GM15510 (cell line): Measurements from ENCODE around the gene TTLL5.

Experiments
- POLR2A ChIP-seq: IDR thresholded peaks from 3 replicates; pipeline ENCODE4 v1.6.1; 2011; ENCODE audit warnings: borderline replicate concordance; ENCODE audit not compliant: insufficient read length; ENCODE audit errors: extremely low read depth

Gene TTLL5

DNA sequence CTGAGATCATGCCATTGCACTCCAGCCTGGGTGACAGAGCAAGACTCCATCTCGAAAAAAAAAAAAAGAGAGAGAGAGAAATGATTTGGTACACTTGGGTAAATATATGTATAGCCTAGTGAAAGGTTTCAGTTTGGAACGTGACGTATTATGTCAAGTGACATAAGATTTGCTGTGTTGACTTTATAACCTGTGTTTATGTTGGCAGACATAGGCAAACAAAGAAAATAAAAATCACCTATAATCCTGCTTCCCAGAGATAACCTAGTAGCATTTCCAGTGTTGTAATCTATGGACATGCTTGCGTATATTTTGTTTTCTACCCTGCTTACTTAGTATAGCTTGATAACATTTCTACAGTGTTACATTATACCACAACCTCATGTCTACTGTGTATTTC is 17.1 kb upstream of the TTLL5 start:
- TF ChIP-seq POLR2A: no peak

DNA sequence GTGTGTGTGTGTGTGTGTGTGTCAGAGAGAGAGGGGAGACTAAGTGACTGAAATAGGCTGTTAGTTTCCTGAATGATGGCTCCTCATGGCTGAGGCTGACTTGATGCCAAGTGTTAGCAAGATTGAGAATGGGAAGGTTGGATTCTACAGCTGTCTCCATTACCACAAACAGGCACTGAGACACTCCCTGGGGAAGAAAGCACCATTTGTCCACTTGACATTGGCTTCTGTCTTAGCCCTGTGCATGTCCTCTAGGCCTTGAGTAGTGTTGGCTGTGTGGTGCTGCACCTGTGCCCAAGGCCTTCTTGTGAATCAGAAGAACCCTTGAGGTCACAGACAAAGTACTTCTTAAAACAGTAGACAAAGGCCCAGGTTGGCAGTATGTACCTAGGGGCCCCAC is 16.0 kb upstream of the TTLL5 start:
- TF ChIP-seq POLR2A: no peak

DNA sequence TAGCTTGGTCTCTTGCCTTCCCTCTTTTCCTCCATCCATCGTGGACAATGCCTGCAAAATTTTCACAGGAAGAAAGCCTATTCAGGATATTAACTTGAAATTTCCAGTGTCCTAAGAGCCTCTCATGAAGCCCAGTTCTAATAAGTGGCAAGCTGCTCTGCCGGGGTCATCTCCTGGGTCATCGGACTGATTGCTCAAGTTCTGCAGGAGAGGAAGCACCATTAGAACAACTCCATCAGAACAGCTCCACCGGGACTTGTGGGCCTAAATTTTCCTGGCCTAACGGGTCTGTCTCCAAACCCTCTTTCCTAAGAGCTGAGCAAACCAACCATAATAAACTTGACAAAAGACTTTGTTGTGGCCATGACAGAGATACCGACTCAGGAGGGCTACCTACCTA is 14.3 kb upstream of the TTLL5 start:
- no peak for TF ChIP-seq POLR2A

DNA sequence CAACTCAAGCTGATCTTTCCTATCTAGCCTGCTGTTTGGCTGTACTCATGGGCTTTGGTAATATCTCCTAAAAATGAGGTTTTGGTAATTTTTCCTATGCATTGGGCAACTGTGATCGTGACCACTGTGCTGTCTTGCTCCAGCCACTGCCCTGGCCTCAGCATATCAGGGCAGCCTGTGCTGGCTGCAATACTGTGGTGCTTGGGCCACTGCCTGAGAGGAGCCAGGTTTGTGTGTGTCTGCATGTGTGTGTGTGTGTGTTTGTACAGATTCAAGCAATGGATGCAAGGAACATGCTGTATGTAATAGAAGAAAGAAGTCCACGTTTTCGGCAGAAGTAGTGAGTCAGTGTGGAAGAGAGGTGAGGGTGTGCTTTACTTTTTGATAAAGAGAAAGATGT is 13.4 kb upstream of the TTLL5 start:
- no peak for TF ChIP-seq POLR2A

DNA sequence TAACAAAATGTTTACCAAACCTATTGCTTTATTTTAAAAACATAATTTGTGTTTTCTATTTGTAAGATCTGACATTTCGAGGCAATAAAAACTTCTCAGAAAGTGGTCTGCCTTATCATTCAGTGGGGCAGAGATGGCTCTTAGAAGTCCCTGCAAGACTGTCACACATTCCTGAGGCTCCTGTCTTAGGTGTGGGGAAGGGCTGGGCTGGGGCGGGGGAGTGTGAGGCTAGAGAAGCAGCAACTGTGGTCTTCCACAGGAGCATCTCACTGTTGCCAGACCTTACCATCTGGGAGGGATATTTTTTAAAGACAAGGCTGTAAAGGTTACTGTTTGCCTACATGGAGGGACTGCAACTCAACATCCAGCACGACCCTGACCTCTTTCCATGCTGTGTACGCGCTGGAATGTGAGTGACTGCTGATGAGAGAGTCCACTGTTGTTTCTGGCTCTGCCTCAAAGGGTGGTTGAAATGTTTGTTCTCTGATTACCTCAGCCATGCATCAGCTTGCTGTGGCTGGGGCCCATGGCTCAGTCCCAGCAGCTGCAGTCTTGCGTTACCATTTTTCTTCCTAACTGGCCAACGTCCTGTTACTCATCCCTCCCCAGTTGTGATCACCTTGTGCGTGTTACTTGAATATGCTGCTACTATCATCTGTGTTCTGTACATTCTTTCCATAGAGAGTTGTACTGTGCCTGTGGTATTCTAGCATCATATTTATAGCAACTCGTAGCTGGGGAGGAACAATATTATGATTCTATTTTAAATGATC is 12.8 kb upstream of the TTLL5 start:
- TF ChIP-seq POLR2A: no peak

DNA sequence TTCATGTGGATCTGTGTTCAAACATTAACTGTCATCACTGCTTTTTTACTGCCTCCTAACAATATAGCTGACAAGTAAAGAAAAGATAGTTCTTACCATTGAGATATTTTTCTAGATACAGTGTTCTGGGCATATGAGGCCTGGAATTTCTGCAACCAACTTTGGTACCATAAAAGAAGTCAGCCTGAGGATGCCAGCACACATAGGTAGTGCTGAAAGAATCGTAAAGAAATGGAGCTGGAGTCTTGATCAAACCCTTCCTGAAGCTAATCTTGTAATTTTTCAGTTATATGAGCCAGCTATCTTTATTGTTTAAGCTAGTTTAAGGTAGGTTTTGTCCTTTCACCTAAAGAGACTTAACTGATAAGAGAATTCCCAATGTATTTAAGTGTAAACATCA is 11.7 kb upstream of the TTLL5 start:
- TF ChIP-seq POLR2A: no peak

DNA sequence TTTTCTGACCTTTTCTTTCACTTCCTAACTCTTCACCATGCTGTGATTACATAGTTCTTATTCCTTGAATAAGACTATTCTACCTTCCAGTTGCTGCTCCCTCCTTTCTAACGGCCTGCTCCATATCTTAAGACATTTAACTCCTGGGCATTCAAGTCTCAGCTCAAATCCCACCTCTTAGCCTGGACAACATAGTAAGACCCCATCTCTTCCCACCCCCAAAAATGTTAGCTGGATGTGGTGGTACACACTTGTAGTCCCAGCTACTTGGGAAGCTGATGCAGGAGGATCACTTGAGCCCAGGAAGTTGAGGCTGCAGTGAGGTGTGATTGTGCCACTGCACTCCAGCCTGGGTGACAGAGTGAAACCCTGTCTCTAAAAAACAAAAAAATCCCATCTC is 11.3 kb upstream of the TTLL5 start:
- no peak for TF ChIP-seq POLR2A

DNA sequence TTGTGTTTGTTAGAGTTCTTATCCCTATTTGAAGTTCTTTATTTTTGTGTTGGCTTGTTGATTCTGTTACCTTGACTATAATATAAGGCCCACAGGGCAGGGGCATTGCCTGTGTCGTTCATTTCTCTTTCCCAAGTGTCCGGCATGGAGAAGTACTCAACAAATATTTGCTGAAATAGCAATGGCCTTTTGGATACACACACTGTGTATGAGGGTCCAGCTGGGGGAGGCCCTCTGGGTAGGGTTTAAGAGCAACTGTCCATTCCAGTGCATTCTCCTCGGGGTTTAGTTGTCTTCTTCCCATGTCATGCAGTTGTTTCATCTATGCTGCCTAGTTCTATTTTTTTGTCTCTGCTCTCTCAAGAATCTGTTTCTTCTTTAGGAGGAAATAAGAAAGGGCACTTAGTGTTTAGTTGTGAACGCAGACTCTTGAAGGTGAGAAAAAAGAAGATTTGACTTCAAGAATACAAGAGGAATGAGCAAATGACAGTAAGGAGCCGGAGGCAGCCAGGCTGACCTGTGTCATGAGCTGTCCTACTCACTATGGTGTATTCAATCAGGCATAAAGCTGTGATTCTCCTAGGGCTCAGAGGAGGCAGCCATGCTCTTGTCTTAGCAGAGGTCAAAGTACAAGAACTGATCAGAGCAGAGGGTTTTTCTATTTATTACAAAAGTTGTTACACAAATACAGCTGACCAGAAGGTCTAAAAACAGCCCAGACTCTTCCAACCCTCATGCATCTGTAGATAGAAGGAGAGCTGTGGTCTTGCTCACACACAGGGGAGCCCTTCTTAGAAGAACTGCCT is 10.6 kb upstream of the TTLL5 start:
- TF ChIP-seq POLR2A: no peak

DNA sequence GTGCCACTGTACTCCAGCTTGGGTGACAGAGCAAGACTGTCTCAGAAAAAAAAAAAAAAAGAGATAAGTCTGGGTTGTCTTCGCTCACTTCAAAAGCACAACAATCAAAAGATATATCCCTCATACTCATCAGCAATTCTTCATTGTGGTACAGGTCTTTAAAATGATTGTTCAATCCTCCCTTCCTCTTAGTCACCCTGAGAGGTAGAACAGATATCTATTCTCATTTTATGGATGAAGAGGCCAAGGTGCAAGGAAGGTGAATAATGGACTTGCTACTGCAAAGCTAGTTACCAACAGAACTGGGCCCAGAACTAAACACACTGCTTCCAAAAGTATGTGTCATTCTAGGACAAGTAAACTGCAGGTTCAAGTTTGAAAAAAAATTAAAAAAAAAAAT is 7.5 kb upstream of the TTLL5 start:
- TF ChIP-seq POLR2A: no peak

DNA sequence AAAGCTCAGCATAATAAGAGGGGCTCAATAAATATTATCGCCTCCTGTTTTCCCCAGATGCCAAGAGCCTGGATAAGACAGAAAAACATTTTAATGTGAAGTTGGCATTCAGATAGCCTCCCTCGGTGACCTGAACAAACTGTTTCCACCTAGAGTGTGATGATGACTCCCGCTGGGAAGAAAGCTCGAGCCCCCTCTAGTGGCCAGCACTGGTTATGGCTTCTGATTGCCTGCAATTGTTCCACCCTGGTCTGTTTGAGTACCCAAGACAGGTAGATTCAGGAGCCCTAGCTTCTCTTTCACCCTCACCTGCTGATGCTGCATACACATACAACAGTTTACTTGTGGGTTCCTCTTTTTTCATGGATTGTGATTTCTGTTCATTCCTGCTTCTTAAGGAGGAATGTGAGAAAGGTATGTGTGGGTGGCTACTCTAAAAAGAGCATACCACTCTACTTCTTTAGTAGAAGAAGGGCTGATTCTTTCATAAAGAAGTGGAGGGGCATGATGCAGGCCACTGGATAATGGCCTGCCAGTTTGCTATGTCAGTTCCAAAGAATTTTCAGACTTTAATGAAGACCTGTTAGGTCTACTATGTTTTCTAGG is 6.8 kb upstream of the TTLL5 start:
- no peak for TF ChIP-seq POLR2A

DNA sequence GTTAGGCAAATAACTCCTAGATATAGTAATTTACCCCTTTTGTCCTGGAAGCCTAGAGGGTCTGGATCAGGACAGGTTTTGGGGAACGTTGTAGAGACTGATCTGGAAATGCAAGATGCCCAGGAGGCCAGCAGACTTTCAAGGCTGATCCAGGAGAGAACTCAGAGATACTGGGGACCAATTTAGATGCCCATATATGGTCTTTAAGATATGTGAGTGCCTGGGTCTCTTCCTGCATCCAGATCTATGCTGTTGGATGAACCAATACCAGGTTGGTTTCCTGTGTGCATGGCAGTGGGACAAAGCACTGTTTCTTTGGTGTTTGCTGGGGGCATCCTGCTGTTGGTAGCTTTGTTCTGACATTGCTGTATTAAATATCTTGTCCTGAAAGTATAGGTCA is 5.8 kb upstream of the TTLL5 start:
- TF ChIP-seq POLR2A: no peak

DNA sequence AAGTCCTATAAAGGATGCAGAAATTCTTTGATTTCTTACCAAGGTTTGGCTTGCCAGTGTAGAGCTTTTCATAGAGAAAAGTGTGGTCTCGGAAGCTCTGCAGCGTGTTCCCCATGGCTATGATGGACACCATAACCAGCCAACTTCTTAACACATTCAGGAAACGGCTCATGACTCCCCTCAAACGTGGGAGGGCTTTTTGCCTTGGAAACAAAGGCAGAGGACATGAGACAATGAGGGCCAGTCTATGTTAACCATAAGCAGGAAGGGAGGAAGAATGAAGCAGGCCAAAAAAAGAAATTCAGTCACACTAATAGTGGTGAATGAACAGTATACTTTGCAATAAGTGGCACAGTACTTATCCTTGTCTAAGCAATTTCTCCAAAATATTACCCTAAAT is 3.7 kb upstream of the TTLL5 start:
- no peak for TF ChIP-seq POLR2A

DNA sequence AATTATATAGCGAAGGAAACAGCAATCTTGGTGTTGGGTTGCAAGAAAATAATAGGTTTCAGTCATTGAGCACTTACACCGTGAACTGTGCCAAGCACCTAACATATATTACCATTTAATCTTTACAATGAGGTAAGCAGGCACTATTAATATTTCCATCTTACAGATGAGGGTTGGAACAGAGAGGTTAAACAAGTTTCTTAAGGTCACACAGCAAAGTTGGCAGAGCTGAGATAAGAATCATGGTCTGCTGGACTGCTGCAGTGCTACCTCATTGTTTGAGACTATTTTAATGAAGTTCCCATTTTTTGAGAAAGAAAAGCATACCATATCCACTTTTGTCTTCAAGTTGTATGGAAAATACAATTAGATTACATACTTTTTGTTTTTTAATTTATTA is 2.1 kb upstream of the TTLL5 start:
- no peak for TF ChIP-seq POLR2A

DNA sequence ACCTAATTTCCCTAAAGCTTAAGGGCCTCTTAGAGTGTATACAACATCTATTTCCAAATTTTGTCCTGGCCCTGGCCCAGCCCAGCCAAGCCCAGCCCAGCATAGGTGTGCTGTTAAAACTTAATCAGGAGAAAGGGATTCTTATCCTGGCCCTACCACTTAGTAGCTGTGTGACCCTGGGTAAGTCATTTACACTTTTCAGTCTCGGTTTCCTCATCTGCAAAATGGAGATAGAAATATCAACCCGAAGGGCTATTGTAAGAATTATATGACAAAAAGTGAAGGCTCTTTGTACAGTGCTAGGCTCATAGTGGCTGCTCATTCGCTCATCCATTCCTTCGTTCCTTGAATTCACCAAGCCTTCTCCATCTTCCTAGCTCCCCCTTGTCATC is 812 bp upstream of the TTLL5 start:
- no peak for TF ChIP-seq POLR2A

DNA sequence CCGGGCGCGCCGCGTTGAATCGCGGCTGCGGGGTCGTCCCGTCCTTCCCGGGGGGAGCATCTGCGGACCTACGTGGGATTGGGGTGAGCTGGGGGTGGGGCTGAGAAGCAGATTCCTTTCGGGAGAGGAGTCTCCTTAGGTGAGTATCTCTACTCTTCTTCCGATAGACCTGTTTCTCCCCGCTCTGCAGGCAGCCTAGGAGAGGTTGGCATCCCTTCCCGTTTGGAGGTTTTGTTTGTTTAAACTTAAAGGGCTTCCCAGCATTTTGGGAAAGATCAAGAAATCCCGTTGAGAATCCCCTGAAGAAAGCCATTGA is 411 bp downstream of the TTLL5 start:
- TF ChIP-seq POLR2A: no peak

DNA sequence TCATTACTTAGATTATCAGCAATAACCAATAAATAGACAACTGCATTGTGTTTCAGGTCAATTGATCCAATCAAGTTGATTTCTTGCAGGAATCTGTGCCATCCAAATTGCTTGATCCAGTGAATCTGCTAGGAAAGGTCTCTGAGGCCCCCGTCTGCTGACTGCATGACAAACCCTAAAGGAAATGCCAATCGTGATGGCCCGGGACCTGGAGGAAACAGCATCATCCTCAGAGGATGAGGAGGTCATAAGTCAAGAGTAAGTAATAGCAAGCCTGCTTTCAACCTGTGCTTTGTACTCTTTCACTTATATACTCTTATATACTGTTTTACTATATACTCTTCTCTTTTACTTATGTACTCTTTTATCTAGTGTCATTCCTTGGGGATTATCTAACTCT is 1.9 kb downstream of the TTLL5 start:
- no peak for TF ChIP-seq POLR2A
